Measurements from ENCODE around the gene CACNA1C.

GRCh38 chr12:2552000-2552756 lies 499.4 kb downstream of the CACNA1C start:
- TF ChIP-seq POLR2A (IDR thresholded peaks at IDR 0.05) (no peak), CTCF (IDR thresholded peaks at IDR 0.05) (no peak)

Data from esophagus squamous epithelium (tissue), 4 donors.